A673 (cell line): ENCODE measurements around the gene TAF1C. TPM values are rescaled to one million over a fixed set of nuclear protein-coding genes. Genes with fewer than 3 reads are reported as not detected.

Source experiments
- BruUV-seq: library from RNA; stranded (reverse); fragments of 400-500 nt; replicated peaks from 2 replicates; lab custom pipeline; 2021; lab: Mats Ljungman, UMichigan
- CTCF ChIA-PET: fragments of 300-600 bp; sonication (Branson Sonifier 250); formaldehyde crosslinking; loops from one replicate; lab custom pipeline; 2022; ENCODE audit warnings: antibody characterized with exemption; lab: Charles Lee
- POLR2A ChIA-PET: fragments of 300-600 bp; sonication (Branson Sonifier 250); formaldehyde crosslinking; loops from one replicate; lab custom pipeline; 2022; ENCODE audit warnings: antibody characterized with exemption; ENCODE audit not compliant: low non-redundant PET; lab: Charles Lee
- DNase-seq: peaks from one replicate; pipeline ENCODE4 v3.0.0-alpha.2; 2015; ENCODE audit warnings: low spot score
- H3K27ac ChIP-seq: fragments of 200-600 bp; sonication (generic); 2 replicates; pipeline ENCODE4 v1.5.1; 2016; ENCODE audit warnings: mixed run types, low read depth, mild to moderate bottlenecking, mixed read lengths, antibody characterized with exemption, low read length; ENCODE audit not compliant: poor library complexity, severe bottlenecking
- H3K27me3 ChIP-seq: fragments of 200-600 bp; sonication (generic); replicated peaks from 2 replicates; pipeline ENCODE4 v1.6.1; 2017; ENCODE audit warnings: mixed run types, low read depth, mild to moderate bottlenecking, mixed read lengths, antibody characterized with exemption, low read length; ENCODE audit not compliant: insufficient read depth, poor library complexity
- H3K36me3 ChIP-seq: fragments of 200-600 bp; sonication (generic); 2 replicates; pipeline ENCODE4 v1.6.1; 2016; ENCODE audit warnings: mixed run types, mild to moderate bottlenecking, mixed read lengths, antibody characterized with exemption, low read length; ENCODE audit not compliant: insufficient read depth, poor library complexity, severe bottlenecking
- H3K4me1 ChIP-seq: fragments of 200-600 bp; sonication (generic); 2 replicates; pipeline ENCODE4 v1.6.1; 2017; ENCODE audit warnings: mixed run types, mild to moderate bottlenecking, mixed read lengths, antibody characterized with exemption, low read length; ENCODE audit not compliant: insufficient read depth, poor library complexity, severe bottlenecking
- H3K4me3 ChIP-seq: fragments of 200-600 bp; sonication (generic); 2 replicates; pipeline ENCODE4 v1.5.1; 2016; ENCODE audit warnings: low read depth, mixed run types, mild to moderate bottlenecking, mixed read lengths, low read length; ENCODE audit not compliant: poor library complexity, severe bottlenecking
- H3K9me3 ChIP-seq: fragments of 200-600 bp; sonication (generic); 2 replicates; pipeline ENCODE4 v1.6.1; 2016; ENCODE audit warnings: mixed run types, low read depth, mild to moderate bottlenecking, mixed read lengths, antibody characterized with exemption, low read length; ENCODE audit not compliant: poor library complexity, severe bottlenecking
- CTCF ChIP-seq: fragments of 300-800, 200-600 bp; sonication (generic); conservative IDR thresholded peaks from 2 replicates; pipeline ENCODE4 v1.5.1; 2017; ENCODE audit warnings: low read depth, mild to moderate bottlenecking, antibody characterized with exemption, low read length, moderate library complexity, mixed read lengths
- EZH2 ChIP-seq: fragments of 200-600 bp; sonication (generic); IDR thresholded peaks from 2 replicates; pipeline ENCODE4 v1.6.1; 2017; ENCODE audit warnings: borderline replicate concordance, low read depth, mild to moderate bottlenecking, mixed read lengths, antibody characterized with exemption, low read length; ENCODE audit not compliant: poor library complexity, severe bottlenecking
- intact Hi-C: fragments of 100-400 bp; cut with micrococcal nuclease; formaldehyde crosslinking; loops from one replicate; pipeline ENCODE4 v1.10.0; 2022; ENCODE audit not compliant: unreplicated experiment
- total RNA-seq: library from RNA; stranded (reverse); gene quantifications from 2 replicates; pipeline ENCODE4 v1.2.3, GENCODE V29; 2021

The TAF1C gene
- total RNA-seq, 1 experiment from 2014 or later: 58.4 TPM

GRCh38 chr16:84212154-84212553, 25.3 kb upstream of the TAF1C start:
- H3K4me1 ChIP-seq: no peaks in the 10 kb centered on the region
- TF ChIP-seq EZH2 (no peak), CTCF (no peak)
- intact Hi-C loops: no loop called here
- no peaks in the 10 kb centered on the region for H3K9me3 ChIP-seq
- BruUV-seq: no TSS peak
- ChIA-PET POLR2A (no interaction called here), CTCF (no interaction called here)
- H3K36me3 ChIP-seq: no peaks in the 10 kb centered on the region
- no peak overlapping the region for H3K27ac ChIP-seq
- no peak overlapping the region for H3K4me3 ChIP-seq
- DNase-seq: no peak
- H3K27me3 ChIP-seq: no peaks in the 10 kb centered on the region

- no TSS peak for BruUV-seq
- DNase-seq: no peak
- Histone ChIP-seq H3K36me3 (no peaks in the 10 kb centered on the region), H3K9me3 (no peaks in the 10 kb centered on the region), H3K27ac (no peak overlapping the region), H3K4me1 (no peaks in the 10 kb centered on the region), H3K4me3 (no peak overlapping the region), H3K27me3 (no peaks in the 10 kb centered on the region)
- intact Hi-C loops: no loop called here
- CTCF ChIA-PET: no interaction called here
- POLR2A ChIA-PET: no interaction called here
- peak; percentile 26; the same call in 1 of the 2 replicates for TF ChIP-seq CTCF
- no peak for TF ChIP-seq EZH2
Observed at GRCh38 chr16:84209989-84210388, 23.1 kb upstream of the TAF1C start.

GRCh38 chr16:84207879-84208278, 21.0 kb upstream of the TAF1C start:
- H3K27me3 ChIP-seq: no peaks in the 10 kb centered on the region
- H3K9me3 ChIP-seq: no peaks in the 10 kb centered on the region
- H3K27ac ChIP-seq: no peak overlapping the region
- ChIA-PET POLR2A (no interaction called here), CTCF (no interaction called here)
- no peaks in the 10 kb centered on the region for H3K4me1 ChIP-seq
- H3K4me3 ChIP-seq: no peak overlapping the region
- H3K36me3 ChIP-seq: no peaks in the 10 kb centered on the region
- intact Hi-C loops: no loop called here
- DNase-seq: no peak
- BruUV-seq: no TSS peak
- TF ChIP-seq CTCF: no peak
- TF ChIP-seq EZH2: no peak
